ENCODE measurements around the gene CCDC134. TPM values are rescaled to one million over a fixed set of nuclear protein-coding genes. Genes with fewer than 3 reads are reported as not detected.

The CCDC134 gene
- total RNA-seq, 1 donor from 2014 or later, result 10.3 TPM

DNA sequence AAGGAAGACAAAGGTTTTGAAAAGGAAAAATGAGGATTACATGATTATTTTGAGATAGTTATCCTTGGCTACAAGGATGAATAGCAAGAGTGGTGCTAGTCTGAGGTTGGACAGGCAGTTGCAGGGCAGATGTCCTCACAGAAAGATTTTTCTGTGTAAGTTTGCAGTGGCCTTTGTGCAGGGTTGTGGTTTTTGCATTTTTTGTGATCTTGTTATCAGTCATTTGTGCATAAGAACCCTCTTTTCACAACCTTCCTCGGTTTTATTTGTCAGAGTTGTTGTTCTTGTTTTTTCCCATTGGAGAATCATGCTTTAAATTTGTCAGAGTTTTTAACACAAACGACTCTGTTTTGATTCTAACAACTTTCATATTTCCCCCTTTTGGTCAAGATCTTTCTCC is 1.4 kb downstream of the CCDC134 start:
- Histone ChIP-seq H3K4me3 (ENCODE audit: low read depth, low read length) (peak overlapping the region; percentile 82), H3K27me3 (ENCODE audit: control insufficient read depth, insufficient read depth, low read length) (no peaks in the 10 kb centered on the region), H3K36me3 (ENCODE audit: control insufficient read depth, insufficient read depth, low read length) (no peaks in the 10 kb centered on the region)
- TF ChIP-seq, protein P1, sequence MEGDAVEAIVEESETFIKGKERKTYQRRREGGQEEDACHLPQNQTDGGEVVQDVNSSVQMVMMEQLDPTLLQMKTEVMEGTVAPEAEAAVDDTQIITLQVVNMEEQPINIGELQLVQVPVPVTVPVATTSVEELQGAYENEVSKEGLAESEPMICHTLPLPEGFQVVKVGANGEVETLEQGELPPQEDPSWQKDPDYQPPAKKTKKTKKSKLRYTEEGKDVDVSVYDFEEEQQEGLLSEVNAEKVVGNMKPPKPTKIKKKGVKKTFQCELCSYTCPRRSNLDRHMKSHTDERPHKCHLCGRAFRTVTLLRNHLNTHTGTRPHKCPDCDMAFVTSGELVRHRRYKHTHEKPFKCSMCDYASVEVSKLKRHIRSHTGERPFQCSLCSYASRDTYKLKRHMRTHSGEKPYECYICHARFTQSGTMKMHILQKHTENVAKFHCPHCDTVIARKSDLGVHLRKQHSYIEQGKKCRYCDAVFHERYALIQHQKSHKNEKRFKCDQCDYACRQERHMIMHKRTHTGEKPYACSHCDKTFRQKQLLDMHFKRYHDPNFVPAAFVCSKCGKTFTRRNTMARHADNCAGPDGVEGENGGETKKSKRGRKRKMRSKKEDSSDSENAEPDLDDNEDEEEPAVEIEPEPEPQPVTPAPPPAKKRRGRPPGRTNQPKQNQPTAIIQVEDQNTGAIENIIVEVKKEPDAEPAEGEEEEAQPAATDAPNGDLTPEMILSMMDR (IDR thresholded peaks at IDR 0.05; ENCODE audit: insufficient read depth, low read length, poor library complexity, severe bottlenecking), result no peak
- DNase-seq (ENCODE audit: low read depth), result no peak

GRCh38 chr22:41805639-41806038 is 5.2 kb downstream of the CCDC134 start:
- TF ChIP-seq, protein P1 (IDR thresholded peaks at IDR 0.05; ENCODE audit: insufficient read depth, low read length, poor library complexity, severe bottlenecking), result no peak
- Histone ChIP-seq H3K27me3 (ENCODE audit: control insufficient read depth, insufficient read depth, low read length) (no peaks in the 10 kb centered on the region), H3K36me3 (ENCODE audit: control insufficient read depth, insufficient read depth, low read length) (peaks cover 1% of the 10 kb centered on the region), H3K4me3 (ENCODE audit: low read depth, low read length) (no peak overlapping the region)
- no peak for DNase-seq (ENCODE audit: low read depth)

DNA sequence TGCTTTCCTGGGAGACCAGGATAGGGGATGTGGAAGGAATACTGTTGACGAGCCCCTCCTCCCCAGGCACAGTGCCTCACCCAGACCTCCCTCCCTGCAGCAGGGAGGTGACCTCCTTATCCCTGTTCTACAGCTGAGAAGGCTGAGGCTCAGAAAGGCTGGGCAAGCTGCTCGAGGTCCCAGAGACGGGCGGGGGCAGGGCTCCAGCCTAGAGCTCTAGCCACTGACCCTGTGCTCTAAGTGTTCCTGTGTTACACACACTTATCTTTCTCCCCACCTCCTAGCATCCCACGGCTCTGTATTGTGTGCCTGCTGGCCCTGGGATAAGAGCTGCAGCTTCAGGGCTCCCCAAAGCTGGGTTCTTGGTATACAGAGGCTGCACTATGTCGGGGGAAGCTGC is 7.9 kb downstream of the CCDC134 start:
- DNase-seq (ENCODE audit: low read depth), result no peak
- H3K36me3 ChIP-seq (ENCODE audit: control insufficient read depth, insufficient read depth, low read length), result peaks cover 1% of the 10 kb centered on the region
- no peak overlapping the region for H3K4me3 ChIP-seq (ENCODE audit: low read depth, low read length)
- H3K27me3 ChIP-seq (ENCODE audit: control insufficient read depth, insufficient read depth, low read length), result no peaks in the 10 kb centered on the region
- TF ChIP-seq, protein P1 (IDR thresholded peaks at IDR 0.05; ENCODE audit: insufficient read depth, low read length, poor library complexity, severe bottlenecking), result no peak

GRCh38 chr22:41810022-41810421 is 9.5 kb downstream of the CCDC134 start:
- DNase-seq (ENCODE audit: low read depth), result no peak
- no peaks in the 10 kb centered on the region for H3K27me3 ChIP-seq (ENCODE audit: control insufficient read depth, insufficient read depth, low read length)
- TF ChIP-seq, protein P1 (IDR thresholded peaks at IDR 0.05; ENCODE audit: insufficient read depth, low read length, poor library complexity, severe bottlenecking), result no peak
- no peak overlapping the region for H3K4me3 ChIP-seq (ENCODE audit: low read depth, low read length)
- peaks cover 1% of the 10 kb centered on the region for H3K36me3 ChIP-seq (ENCODE audit: control insufficient read depth, insufficient read depth, low read length)

DNA sequence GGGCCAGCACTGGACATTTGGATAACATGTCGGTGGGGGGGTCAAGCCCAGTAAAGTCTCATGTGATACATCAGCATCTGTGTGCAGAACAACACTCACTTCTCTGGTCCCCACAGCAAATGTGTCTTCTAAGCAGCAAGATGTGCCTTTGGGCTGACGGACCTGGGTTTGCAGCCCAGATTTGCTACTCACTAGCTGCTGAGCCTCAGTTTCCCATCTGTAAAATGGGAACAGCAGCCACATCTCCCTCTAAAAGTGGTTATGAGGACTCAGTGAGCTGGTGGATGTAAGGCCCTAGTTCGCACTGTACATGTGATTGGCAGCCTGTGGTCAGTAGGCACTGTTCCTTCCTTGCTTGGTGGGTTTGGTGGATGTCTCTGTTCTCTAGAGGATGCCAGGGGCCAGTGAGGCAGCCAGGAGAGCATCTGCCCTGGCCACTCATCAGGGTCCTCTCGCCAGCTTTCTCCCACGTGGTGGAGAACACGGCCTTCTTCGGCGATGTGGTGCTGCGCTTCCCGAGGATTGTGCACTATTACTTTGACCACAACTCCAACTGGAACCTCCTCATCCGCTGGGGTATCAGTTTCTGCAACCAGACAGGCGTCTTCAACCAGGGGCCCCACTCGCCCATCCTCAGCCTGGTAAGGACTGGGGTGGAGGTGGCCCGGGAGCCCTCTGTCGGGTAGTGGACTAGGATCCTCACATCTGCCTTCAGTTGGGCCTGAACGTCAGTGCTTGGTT is 12.5 kb downstream of the CCDC134 start:
- TF ChIP-seq, protein P1 (IDR thresholded peaks at IDR 0.05; ENCODE audit: insufficient read depth, low read length, poor library complexity, severe bottlenecking), result no peak
- Histone ChIP-seq H3K4me3 (ENCODE audit: low read depth, low read length) (no peak overlapping the region), H3K36me3 (ENCODE audit: control insufficient read depth, insufficient read depth, low read length) (peaks cover 1% of the 10 kb centered on the region), H3K27me3 (ENCODE audit: control insufficient read depth, insufficient read depth, low read length) (no peaks in the 10 kb centered on the region)
- no peak for DNase-seq (ENCODE audit: low read depth)

Data from kidney epithelial cell (primary cell).